ENCODE results near the gene KLF15.

The KLF15 gene

GRCh38 chr3:126357295-126358037 is at the start of gene KLF15:
Gene KLF15 (minus strand): TSS chr3:126357408. CDS start chr3:126352922, 4,486 bp downstream.
- DNase-seq: peak; percentile 78
- in situ Hi-C loops (cut with HindIII; ENCODE audit: low pct_ligation_motif_present, low pct_unique_long_range_greater_than_20kb, low sequenced_read_pairs): no loop called here

GRCh38 chr3:126406389-126407296 is 49.4 kb upstream of the KLF15 start:
- no peak for DNase-seq
- in situ Hi-C loops (cut with HindIII; ENCODE audit: low pct_ligation_motif_present, low pct_unique_long_range_greater_than_20kb, low sequenced_read_pairs): no loop called here

- DNase-seq: no peak
- in situ Hi-C loops (cut with HindIII; ENCODE audit: low pct_ligation_motif_present, low pct_unique_long_range_greater_than_20kb, low sequenced_read_pairs): no loop called here
Observed at GRCh38 chr3:126402666-126403302, 45.6 kb upstream of the KLF15 start.

- no peak for DNase-seq
- in situ Hi-C loops (cut with HindIII; ENCODE audit: low pct_ligation_motif_present, low pct_unique_long_range_greater_than_20kb, low sequenced_read_pairs): no loop called here
Observed at GRCh38 chr3:126402178-126402577, 45.0 kb upstream of the KLF15 start.

GRCh38 chr3:126401611-126402160 is 44.5 kb upstream of the KLF15 start:
- in situ Hi-C loops (cut with HindIII; ENCODE audit: low pct_ligation_motif_present, low pct_unique_long_range_greater_than_20kb, low sequenced_read_pairs): no loop called here
- no peak for DNase-seq

GRCh38 chr3:126399756-126400155 is 42.5 kb upstream of the KLF15 start:
- no peak for DNase-seq
- in situ Hi-C loops (cut with HindIII; ENCODE audit: low pct_ligation_motif_present, low pct_unique_long_range_greater_than_20kb, low sequenced_read_pairs): no loop called here

GRCh38 chr3:126399351-126399735 is 42.1 kb upstream of the KLF15 start:
- no peak for DNase-seq
- in situ Hi-C loops (cut with HindIII; ENCODE audit: low pct_ligation_motif_present, low pct_unique_long_range_greater_than_20kb, low sequenced_read_pairs): no loop called here

- in situ Hi-C loops (cut with HindIII; ENCODE audit: low pct_ligation_motif_present, low pct_unique_long_range_greater_than_20kb, low sequenced_read_pairs): no loop called here
- DNase-seq: no peak
Observed at GRCh38 chr3:126398423-126399350, 41.5 kb upstream of the KLF15 start.

GRCh38 chr3:126397610-126398422 is 40.6 kb upstream of the KLF15 start:
- no peak for DNase-seq
- in situ Hi-C loops (cut with HindIII; ENCODE audit: low pct_ligation_motif_present, low pct_unique_long_range_greater_than_20kb, low sequenced_read_pairs): no loop called here

- in situ Hi-C loops (cut with HindIII; ENCODE audit: low pct_ligation_motif_present, low pct_unique_long_range_greater_than_20kb, low sequenced_read_pairs): no loop called here
- no peak for DNase-seq
Observed at GRCh38 chr3:126396536-126396935, 39.3 kb upstream of the KLF15 start.

GRCh38 chr3:126395846-126396513 is 38.8 kb upstream of the KLF15 start:
- DNase-seq: no peak
- in situ Hi-C loops (cut with HindIII; ENCODE audit: low pct_ligation_motif_present, low pct_unique_long_range_greater_than_20kb, low sequenced_read_pairs): no loop called here

- in situ Hi-C loops (cut with HindIII; ENCODE audit: low pct_ligation_motif_present, low pct_unique_long_range_greater_than_20kb, low sequenced_read_pairs): no loop called here
Observed at GRCh38 chr3:126394977-126395321, 37.7 kb upstream of the KLF15 start.

GRCh38 chr3:126394179-126394976 is 37.2 kb upstream of the KLF15 start, which contains the start of gene CFAP100:
Gene CFAP100 (plus strand): TSS chr3:126394909. CDS start chr3:126396001, 1,092 bp downstream.
- in situ Hi-C loops (cut with HindIII; ENCODE audit: low pct_ligation_motif_present, low pct_unique_long_range_greater_than_20kb, low sequenced_read_pairs): no loop called here
- no peak for DNase-seq

More at GRCh38 chr3:126394977-126395321, 37.7 kb upstream of the KLF15 start:
- DNase-seq: no peak

- in situ Hi-C loops (cut with HindIII; ENCODE audit: low pct_ligation_motif_present, low pct_unique_long_range_greater_than_20kb, low sequenced_read_pairs): no loop called here
- DNase-seq: no peak
Observed at GRCh38 chr3:126393563-126393962, 36.4 kb upstream of the KLF15 start.

- DNase-seq: no peak
- in situ Hi-C loops (cut with HindIII; ENCODE audit: low pct_ligation_motif_present, low pct_unique_long_range_greater_than_20kb, low sequenced_read_pairs): no loop called here
Observed at GRCh38 chr3:126392246-126392645, 35.0 kb upstream of the KLF15 start.

- no peak for DNase-seq
- in situ Hi-C loops (cut with HindIII; ENCODE audit: low pct_ligation_motif_present, low pct_unique_long_range_greater_than_20kb, low sequenced_read_pairs): no loop called here
Observed at GRCh38 chr3:126391631-126392030, 34.4 kb upstream of the KLF15 start.
